ENCODE results near the gene NEDD4L. TPM values are rescaled to one million over a fixed set of nuclear protein-coding genes. Genes with fewer than 3 reads are reported as not detected.

The NEDD4L gene
- total and polyA plus RNA-seq, 3 donors from 2014 or later = 14.3 to 43.1 (median 42.7) TPM

- H3K27me3 ChIP-seq = no peaks in the 10 kb centered on the region
- no peak for TF ChIP-seq POLR2A (IDR thresholded peaks at IDR 0.05)
- TF ChIP-seq, protein P1, sequence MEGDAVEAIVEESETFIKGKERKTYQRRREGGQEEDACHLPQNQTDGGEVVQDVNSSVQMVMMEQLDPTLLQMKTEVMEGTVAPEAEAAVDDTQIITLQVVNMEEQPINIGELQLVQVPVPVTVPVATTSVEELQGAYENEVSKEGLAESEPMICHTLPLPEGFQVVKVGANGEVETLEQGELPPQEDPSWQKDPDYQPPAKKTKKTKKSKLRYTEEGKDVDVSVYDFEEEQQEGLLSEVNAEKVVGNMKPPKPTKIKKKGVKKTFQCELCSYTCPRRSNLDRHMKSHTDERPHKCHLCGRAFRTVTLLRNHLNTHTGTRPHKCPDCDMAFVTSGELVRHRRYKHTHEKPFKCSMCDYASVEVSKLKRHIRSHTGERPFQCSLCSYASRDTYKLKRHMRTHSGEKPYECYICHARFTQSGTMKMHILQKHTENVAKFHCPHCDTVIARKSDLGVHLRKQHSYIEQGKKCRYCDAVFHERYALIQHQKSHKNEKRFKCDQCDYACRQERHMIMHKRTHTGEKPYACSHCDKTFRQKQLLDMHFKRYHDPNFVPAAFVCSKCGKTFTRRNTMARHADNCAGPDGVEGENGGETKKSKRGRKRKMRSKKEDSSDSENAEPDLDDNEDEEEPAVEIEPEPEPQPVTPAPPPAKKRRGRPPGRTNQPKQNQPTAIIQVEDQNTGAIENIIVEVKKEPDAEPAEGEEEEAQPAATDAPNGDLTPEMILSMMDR (IDR thresholded peaks at IDR 0.05) = no peak
- intact Hi-C loops (cut with DNase I; ENCODE audit: low total_unique reads) = no loop called here
- H3K27ac ChIP-seq = no peak overlapping the region
- H3K36me3 ChIP-seq (ENCODE audit: low read depth, missing control alignments) = no peaks in the 10 kb centered on the region
- WGBS, 2 donors = 93 to 94% methylated on average over 7 of the region's 7 CpGs
- no peak for DNase-seq
- H3K9me3 ChIP-seq = no peaks in the 10 kb centered on the region
- H3K4me1 ChIP-seq = no peaks in the 10 kb centered on the region
- no peak overlapping the region for H3K4me3 ChIP-seq
Measured at GRCh38 chr18:58394046-58394445, 350.0 kb downstream of the NEDD4L start.

GRCh38 chr18:58394602-58395425, 350.8 kb downstream of the NEDD4L start:
- H3K4me3 ChIP-seq = no peak overlapping the region
- TF ChIP-seq, protein P1 (IDR thresholded peaks at IDR 0.05) = no peak
- no peak for TF ChIP-seq POLR2A (IDR thresholded peaks at IDR 0.05)
- no peaks in the 10 kb centered on the region for H3K4me1 ChIP-seq
- no peak overlapping the region for H3K27ac ChIP-seq
- H3K27me3 ChIP-seq = no peaks in the 10 kb centered on the region
- DNase-seq = no peak
- intact Hi-C loops (cut with DNase I; ENCODE audit: low total_unique reads) = no loop called here
- no peaks in the 10 kb centered on the region for H3K36me3 ChIP-seq (ENCODE audit: low read depth, missing control alignments)
- 96 to 98% methylated on average over 12 of the region's 12 CpGs for WGBS, 2 donors
- H3K9me3 ChIP-seq = no peaks in the 10 kb centered on the region

GRCh38 chr18:58396144-58396543, 352.1 kb downstream of the NEDD4L start:
- Histone ChIP-seq H3K9me3 (no peaks in the 10 kb centered on the region), H3K4me1 (no peaks in the 10 kb centered on the region), H3K27me3 (no peaks in the 10 kb centered on the region), H3K27ac (no peak overlapping the region), H3K36me3 (ENCODE audit: low read depth, missing control alignments) (no peaks in the 10 kb centered on the region), H3K4me3 (no peak overlapping the region)
- intact Hi-C loops (cut with DNase I; ENCODE audit: low total_unique reads) = no loop called here
- TF ChIP-seq, protein P1 (IDR thresholded peaks at IDR 0.05) = no peak
- WGBS, 2 donors = 90 to 94% methylated on average over 10 of the region's 10 CpGs
- DNase-seq = no peak

DNA sequence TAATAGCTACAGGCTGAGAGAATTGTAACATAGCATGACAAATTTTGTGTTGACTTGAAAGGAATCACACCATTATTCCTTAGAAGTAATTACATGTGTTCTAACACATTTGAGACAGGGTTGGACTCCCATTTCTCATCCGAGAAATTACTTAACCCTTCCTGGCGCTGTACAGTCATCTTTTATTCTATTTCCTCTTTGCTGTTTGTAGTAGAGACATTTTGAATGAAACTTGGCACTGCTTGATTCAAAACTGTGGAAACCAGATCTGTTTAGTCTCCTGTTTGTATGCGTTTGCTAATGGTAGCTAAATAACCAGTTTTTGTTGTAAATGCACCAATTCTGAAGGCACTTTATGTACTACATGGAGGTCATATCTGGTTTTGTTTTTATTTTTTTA, 352.9 kb downstream of the NEDD4L start:
- Histone ChIP-seq H3K9me3 (no peaks in the 10 kb centered on the region), H3K4me3 (no peak overlapping the region), H3K27me3 (no peaks in the 10 kb centered on the region), H3K4me1 (no peaks in the 10 kb centered on the region), H3K27ac (no peak overlapping the region), H3K36me3 (ENCODE audit: low read depth, missing control alignments) (no peaks in the 10 kb centered on the region)
- TF ChIP-seq, protein P1 (IDR thresholded peaks at IDR 0.05) = no peak
- TF ChIP-seq POLR2A (IDR thresholded peaks at IDR 0.05) = no peak
- no peak for DNase-seq
- intact Hi-C loops (cut with DNase I; ENCODE audit: low total_unique reads) = no loop called here
- WGBS, 2 donors = 89 to 95% methylated on average over 3 of the region's 3 CpGs

All from testis (tissue), 3 donors.